ENCODE results near the gene RAPGEF4.

GRCh38 chr2:172909454-172909853, 173.8 kb downstream of the RAPGEF4 start:
- TF ChIP-seq EZH2 (IDR thresholded peaks at IDR 0.05) (no peak), POLR2AphosphoS5 (IDR thresholded peaks at IDR 0.05; ENCODE audit: borderline replicate concordance, low read depth, low read length) (no peak)

Data from SK-N-MC (cell line).